SU-DHL-6 (cell line): ENCODE measurements around the gene MYLK2.

Experiments used
- CTCF ChIP-seq: fragments of 200-600 bp; sonication (generic); IDR thresholded peaks from one replicate; pipeline ENCODE4 v1.5.1; 2017; ENCODE audit warnings: antibody characterized with exemption, mild to moderate bottlenecking, low read length, moderate library complexity; ENCODE audit not compliant: insufficient read depth, poor library complexity, severe bottlenecking
- EZH2phosphoT487 ChIP-seq: fragments of 200-600 bp; sonication (generic), shearing (Covaris generic); conservative IDR thresholded peaks from 2 replicates; pipeline ENCODE4 v1.6.1; 2018; ENCODE audit warnings: mild to moderate bottlenecking, antibody characterized with exemption, low read length, moderate library complexity, mixed read lengths

GRCh38 chr20:31871618-31871954 is 52.4 kb downstream of the MYLK2 start:
- no peak for TF ChIP-seq CTCF
- TF ChIP-seq EZH2phosphoT487, result no peak
